VCaP (cell line): ENCODE results near the gene SLC35F4.

Source experiments
- H3K27ac ChIP-seq: fragments of 450-650 bp; 2 replicates; pipeline ENCODE4 v1.5.1; 2017
- TF ChIP-seq, protein P1 (sequence below): fragments of 450-650 bp; conservative IDR thresholded peaks from 2 replicates; pipeline ENCODE4 v1.5.1; 2017; ENCODE audit warnings: mild to moderate bottlenecking, moderate library complexity

Gene SLC35F4

DNA sequence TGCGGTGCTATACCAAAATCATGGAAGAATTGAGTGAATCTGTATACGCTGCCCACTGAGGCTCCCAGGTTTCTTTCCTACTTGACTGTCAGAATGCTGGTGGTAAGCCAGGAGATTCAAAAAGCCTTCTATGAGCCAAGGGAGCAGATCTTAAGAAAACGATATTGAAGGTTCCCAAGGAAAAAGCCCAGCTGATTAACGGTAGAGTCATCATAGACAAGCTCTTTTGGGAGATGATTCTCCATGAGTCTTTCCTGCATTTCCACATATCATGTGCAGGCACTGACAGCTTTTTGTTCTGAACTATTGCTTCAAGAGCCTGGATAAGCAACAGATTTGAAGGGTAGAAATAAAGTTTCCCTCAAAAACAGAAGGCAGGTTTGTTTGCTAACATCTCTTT, 17.5 kb downstream of the SLC35F4 start:
- TF ChIP-seq, protein P1, sequence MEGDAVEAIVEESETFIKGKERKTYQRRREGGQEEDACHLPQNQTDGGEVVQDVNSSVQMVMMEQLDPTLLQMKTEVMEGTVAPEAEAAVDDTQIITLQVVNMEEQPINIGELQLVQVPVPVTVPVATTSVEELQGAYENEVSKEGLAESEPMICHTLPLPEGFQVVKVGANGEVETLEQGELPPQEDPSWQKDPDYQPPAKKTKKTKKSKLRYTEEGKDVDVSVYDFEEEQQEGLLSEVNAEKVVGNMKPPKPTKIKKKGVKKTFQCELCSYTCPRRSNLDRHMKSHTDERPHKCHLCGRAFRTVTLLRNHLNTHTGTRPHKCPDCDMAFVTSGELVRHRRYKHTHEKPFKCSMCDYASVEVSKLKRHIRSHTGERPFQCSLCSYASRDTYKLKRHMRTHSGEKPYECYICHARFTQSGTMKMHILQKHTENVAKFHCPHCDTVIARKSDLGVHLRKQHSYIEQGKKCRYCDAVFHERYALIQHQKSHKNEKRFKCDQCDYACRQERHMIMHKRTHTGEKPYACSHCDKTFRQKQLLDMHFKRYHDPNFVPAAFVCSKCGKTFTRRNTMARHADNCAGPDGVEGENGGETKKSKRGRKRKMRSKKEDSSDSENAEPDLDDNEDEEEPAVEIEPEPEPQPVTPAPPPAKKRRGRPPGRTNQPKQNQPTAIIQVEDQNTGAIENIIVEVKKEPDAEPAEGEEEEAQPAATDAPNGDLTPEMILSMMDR, result no peak
- no peak overlapping the region for H3K27ac ChIP-seq

DNA sequence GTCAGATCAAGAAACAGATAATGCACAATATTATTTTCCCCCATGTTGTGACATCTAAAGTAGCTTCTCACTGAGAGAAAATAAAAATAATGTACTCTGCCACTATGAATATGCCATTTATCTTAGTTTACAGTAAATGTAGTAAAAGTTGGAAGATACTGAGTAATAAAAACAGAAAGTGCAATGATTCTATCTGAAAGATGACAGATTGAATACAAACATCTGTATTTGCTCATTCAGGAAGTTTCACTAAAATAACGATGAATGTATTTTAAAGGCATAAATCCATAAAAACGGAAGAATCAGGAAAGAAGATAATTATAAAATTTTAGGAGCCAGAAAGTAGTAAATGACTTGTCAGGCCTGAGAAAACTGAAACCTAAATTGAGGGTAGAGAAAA, 18.2 kb downstream of the SLC35F4 start:
- TF ChIP-seq, protein P1, result no peak
- H3K27ac ChIP-seq, result no peak overlapping the region

DNA sequence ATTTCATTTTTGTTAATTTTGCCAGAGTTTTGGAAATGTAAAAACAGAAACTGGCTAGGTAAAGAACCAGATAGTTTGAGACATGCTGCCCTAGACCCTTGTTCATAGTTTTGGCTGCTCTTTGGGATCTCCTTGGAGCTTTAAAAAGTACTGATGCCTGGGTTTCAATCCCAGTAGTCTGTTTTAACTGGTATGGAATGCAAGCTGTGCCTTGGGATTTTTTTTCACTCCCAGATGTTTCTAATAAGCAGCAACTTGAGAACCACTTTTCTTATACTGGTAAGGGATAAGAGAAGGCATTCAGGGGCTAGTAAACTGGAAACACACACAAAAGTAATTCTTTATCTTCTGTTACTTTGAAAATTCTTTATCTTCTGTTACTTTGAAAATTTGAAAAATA, 18.8 kb downstream of the SLC35F4 start:
- H3K27ac ChIP-seq, result no peak overlapping the region

DNA sequence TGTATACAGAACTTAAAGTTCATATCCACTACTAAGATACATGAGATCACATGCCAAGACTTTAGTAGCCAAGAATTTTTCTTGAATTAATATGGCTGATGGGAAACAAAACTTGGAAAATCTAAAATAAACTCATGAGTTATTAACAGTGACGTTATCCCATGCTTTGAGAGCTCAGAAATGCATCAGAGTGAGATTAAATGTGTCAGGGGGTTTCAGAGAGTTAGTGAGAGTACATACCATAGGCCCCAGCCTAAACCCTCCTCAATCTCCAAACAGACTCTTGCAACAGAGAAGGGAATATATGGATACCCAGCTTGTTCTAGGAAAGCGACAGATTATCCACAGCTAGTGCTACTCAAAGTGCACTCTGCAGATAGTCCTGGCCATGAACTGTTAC, 19.3 kb downstream of the SLC35F4 start:
- no peak overlapping the region for H3K27ac ChIP-seq
- TF ChIP-seq, protein P1, result no peak

More for the DNA sequence above, 18.8 kb downstream of the SLC35F4 start:
- TF ChIP-seq, protein P1, result no peak

DNA sequence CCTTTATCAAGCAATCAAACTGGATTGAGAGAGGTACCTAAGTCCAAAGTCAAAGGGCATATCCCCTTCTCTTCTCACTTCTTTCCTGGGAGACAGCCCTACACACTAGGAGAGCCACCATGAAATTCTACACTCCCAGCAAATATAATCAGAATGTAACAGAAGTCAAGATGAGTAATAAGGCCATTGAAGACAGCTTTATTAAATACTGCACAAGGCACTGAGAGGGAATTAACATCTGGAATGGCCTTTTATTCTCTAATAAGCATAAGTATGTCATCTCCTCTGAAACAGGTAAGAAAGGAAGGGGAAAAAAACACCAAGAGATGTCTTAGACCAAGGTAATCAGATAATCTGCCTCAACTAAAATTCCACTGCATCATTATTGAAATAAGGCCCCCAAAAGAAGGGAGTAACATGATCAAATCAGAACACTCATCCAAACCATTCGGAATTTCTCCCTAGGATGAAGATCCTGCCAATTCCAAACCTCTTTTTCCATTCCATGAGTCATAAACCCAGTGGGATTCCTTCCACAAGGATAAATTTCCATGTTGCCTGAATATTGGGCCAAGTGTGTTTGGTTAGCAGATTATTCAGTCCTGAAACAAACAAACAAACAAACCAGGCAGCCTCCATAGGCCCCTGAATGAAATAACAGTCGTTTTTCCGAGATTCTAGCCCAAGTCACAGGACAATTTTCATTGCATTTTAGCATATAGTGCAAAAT, 19.9 kb downstream of the SLC35F4 start:
- TF ChIP-seq, protein P1, result no peak
- no peak overlapping the region for H3K27ac ChIP-seq

DNA sequence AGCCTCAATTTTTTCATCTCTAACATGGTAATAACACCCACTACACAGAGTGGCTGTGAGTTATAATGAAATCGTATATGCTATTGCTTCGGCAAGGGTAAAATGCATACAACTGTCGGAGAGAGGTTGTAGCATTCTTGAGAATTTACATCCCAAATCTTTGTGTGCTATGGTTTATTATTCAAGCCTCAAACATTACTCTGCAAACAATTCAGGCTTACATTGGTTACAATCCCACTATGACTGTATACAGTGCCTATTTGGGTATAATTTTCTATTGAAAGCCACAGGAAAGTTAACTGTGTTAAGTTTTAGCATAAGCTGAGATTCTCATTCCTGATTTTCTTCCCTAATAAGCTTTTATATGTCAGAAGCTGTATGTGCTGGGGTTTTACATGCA, 20.6 kb downstream of the SLC35F4 start:
- no peak overlapping the region for H3K27ac ChIP-seq
- TF ChIP-seq, protein P1, result no peak

DNA sequence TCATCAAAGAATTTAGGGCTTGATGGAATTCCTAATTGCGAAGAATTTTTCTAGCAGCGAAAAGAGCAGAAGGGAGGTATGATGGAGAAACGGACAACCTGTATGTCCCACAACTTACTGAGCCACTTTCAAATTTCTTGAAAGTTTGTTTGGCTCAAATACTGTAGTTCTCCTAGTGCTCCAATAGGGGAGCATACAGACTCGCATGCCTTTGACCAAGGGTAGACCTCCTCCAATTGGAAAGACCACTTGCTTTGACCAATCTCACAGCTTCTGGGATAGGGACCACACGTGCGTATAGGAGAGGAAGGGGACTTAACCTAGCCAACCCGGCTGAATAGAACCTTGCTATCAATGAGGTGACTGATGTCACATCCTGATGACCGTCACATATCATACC, 28.6 kb downstream of the SLC35F4 start:
- H3K27ac ChIP-seq, result no peak overlapping the region
- TF ChIP-seq, protein P1, result no peak
